Breast epithelium (tissue), 3 donors: ENCODE results near the gene SLC2A4RG.

Experiments used
- POLR2A ChIP-seq: fragments of 450-650 bp; IDR thresholded peaks from one replicate; pipeline ENCODE4 v1.6.1; 2016; ENCODE audit warnings: antibody characterized with exemption, mild to moderate bottlenecking, moderate library complexity
- TF ChIP-seq, protein P1 (sequence below), 3 donors: fragments of 450-650 bp; IDR thresholded peaks; one replicate each; pipeline ENCODE4 v1.5.1; 2016 to 2017; ENCODE audit warnings: antibody characterized with exemption in 3 of 3, mild to moderate bottlenecking in 3 of 3, moderate library complexity in 3 of 3

DNA sequence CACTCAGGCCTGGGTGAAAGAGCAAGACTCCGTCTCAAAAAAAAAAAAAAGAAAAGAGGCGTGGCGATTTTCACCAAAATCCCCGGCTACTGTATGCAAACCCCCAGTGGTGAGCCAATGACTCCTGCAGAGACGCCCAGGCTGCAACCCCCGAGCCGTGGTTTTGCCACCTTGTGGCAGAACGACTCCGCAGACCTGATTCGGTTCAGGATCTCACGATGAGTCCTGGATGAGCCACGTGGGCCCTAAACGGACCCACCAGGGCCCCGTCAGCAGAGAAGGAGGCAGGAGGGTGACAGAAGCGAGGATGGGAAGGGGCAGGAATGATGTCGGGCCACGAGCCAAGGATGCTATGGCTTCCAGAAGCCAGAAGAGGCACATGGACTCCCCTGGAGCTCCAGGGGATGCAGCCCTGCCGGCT lies 42.5 kb downstream of the SLC2A4RG start:
- TF ChIP-seq, protein P1, sequence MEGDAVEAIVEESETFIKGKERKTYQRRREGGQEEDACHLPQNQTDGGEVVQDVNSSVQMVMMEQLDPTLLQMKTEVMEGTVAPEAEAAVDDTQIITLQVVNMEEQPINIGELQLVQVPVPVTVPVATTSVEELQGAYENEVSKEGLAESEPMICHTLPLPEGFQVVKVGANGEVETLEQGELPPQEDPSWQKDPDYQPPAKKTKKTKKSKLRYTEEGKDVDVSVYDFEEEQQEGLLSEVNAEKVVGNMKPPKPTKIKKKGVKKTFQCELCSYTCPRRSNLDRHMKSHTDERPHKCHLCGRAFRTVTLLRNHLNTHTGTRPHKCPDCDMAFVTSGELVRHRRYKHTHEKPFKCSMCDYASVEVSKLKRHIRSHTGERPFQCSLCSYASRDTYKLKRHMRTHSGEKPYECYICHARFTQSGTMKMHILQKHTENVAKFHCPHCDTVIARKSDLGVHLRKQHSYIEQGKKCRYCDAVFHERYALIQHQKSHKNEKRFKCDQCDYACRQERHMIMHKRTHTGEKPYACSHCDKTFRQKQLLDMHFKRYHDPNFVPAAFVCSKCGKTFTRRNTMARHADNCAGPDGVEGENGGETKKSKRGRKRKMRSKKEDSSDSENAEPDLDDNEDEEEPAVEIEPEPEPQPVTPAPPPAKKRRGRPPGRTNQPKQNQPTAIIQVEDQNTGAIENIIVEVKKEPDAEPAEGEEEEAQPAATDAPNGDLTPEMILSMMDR (IDR thresholded peaks at IDR 0.05): no peak
- no peak for TF ChIP-seq POLR2A
